HepG2 (cell line): ENCODE results near the gene FLRT2. TPM values are rescaled to one million over a fixed set of nuclear protein-coding genes. Genes with fewer than 3 reads are reported as not detected.

Source experiments
- ATAC-seq: fragments of 200-7000 bp; cut with Tn5 transposase; 3 replicates; pipeline ENCODE4 v1.9.1; 2020; ENCODE audit warnings: mild to moderate bottlenecking, moderate library complexity
- BruUV-seq: library from RNA; stranded (reverse); fragments of 400-500 nt; replicated peaks from 2 replicates; lab custom pipeline; 2021; lab: Mats Ljungman, UMichigan
- CTCF ChIA-PET: fragments of 300-600 bp; formaldehyde crosslinking; extraction: SDS; loops from one replicate; lab custom pipeline; 2021; ENCODE audit warnings: low total read pairs, inconsistent platforms, low intra/inter-chr PET ratio; lab: Yijun Ruan, JAX
- POLR2A ChIA-PET: fragments of 350-600 bp; sonication (Branson Sonifier 250); formaldehyde crosslinking; loops from one replicate; lab custom pipeline; 2020; ENCODE audit warnings: antibody characterized with exemption, inconsistent platforms; lab: Yijun Ruan, JAX
- DNase-seq: peaks from one replicate; pipeline ENCODE4 v3.0.0-alpha.2; 2015; ENCODE audit warnings: low spot score
- FAIRE-seq: peaks from 3 replicates; lab custom pipeline; 2011; peaks lifted over from hg19 to GRCh38; lab: Jason Lieb, UNC
- H2AFZ ChIP-seq: one replicate; pipeline ENCODE4 v1.6.1; 2011; ENCODE audit warnings: low read length, inconsistent platforms
- H3K27ac ChIP-seq: fragments of 300-600 bp; 3 replicates; pipeline ENCODE4 v1.8.0; 2011; ENCODE audit warnings: mixed run types, mild to moderate bottlenecking, mixed read lengths, low read length, inconsistent platforms; ENCODE audit not compliant: insufficient read depth; ENCODE audit errors: extremely low read length
- H3K27me3 ChIP-seq, 2 experiments: fragments of 200-600 bp in 1 of 2; 2 replicates in 1 of 2; 3 replicates in 1 of 2; pipeline versions ENCODE4 v1.6.0 to v1.8.0; 2011; ENCODE audit warnings: low read length in 2 of 2, mild to moderate bottlenecking in 2 of 2, moderate library complexity in 2 of 2, inconsistent platforms in 1 of 2; ENCODE audit not compliant: insufficient read depth in 2 of 2, control insufficient read depth in 1 of 2
- H3K36me3 ChIP-seq, 2 experiments: fragments of 200-600 bp in 1 of 2; replicated peaks in 1 of 2; 2 replicates in 1 of 2; 3 replicates in 1 of 2; pipeline versions ENCODE4 v1.5.1 to v1.8.0; 2011; ENCODE audit warnings: low read length in 2 of 2, inconsistent platforms in 1 of 2; ENCODE audit not compliant: insufficient read depth in 2 of 2, control insufficient read depth in 1 of 2
- H3K4me1 ChIP-seq: 2 replicates; pipeline ENCODE4 v1.5.1; 2012; ENCODE audit warnings: low read length, inconsistent platforms; ENCODE audit not compliant: insufficient read depth
- H3K4me2 ChIP-seq: 2 replicates; pipeline ENCODE4 v1.6.0; 2011; ENCODE audit warnings: low read depth, low read length, inconsistent platforms
- H3K4me3 ChIP-seq, 3 experiments: fragments of 200-600 bp in 1 of 3; sonication (generic), shearing (Covaris generic) in 1 of 3; replicated peaks in 1 of 3; 2 replicates each; pipeline ENCODE4 v1.5.1; 2011 to 2016; ENCODE audit warnings: low read length in 3 of 3, inconsistent platforms in 2 of 3, low read depth in 2 of 3, mild to moderate bottlenecking in 2 of 3, control low read depth in 1 of 3, mixed read lengths in 1 of 3; ENCODE audit not compliant: insufficient read depth in 1 of 3
- H3K79me2 ChIP-seq: one replicate; pipeline ENCODE4 v1.6.1; 2011; ENCODE audit warnings: low read length, inconsistent platforms; ENCODE audit not compliant: insufficient read depth
- H3K9ac ChIP-seq: 2 replicates; pipeline ENCODE4 v1.6.0; 2011; ENCODE audit warnings: mild to moderate bottlenecking, low read depth, low read length, inconsistent platforms; ENCODE audit not compliant: insufficient read depth
- H3K9me3 ChIP-seq: 2 replicates; pipeline ENCODE4 v1.5.1; 2012; ENCODE audit warnings: mild to moderate bottlenecking, low read length
- H4K20me1 ChIP-seq: 2 replicates; pipeline ENCODE4 v1.6.0; 2011; ENCODE audit warnings: inconsistent platforms, mild to moderate bottlenecking, low read length, moderate library complexity; ENCODE audit not compliant: insufficient read depth
- CHD4 ChIP-seq: fragments of 200-600 bp; sonication (generic); IDR thresholded peaks from 2 replicates; pipeline ENCODE4 v1.7.0; 2017; ENCODE audit warnings: mild to moderate bottlenecking, low read length, borderline replicate concordance
- FOSL2 ChIP-seq: sonication (generic); formaldehyde crosslinking; IDR thresholded peaks from 2 replicates; pipeline ENCODE4 v1.4.0; 2020; ENCODE audit warnings: missing genetic modification reagents
- HHEX ChIP-seq: IDR thresholded peaks from 2 replicates; pipeline ENCODE4 v1.6.1; 2016; ENCODE audit warnings: control low read depth
- PAWR ChIP-seq: sonication (generic); formaldehyde crosslinking; IDR thresholded peaks from 2 replicates; pipeline ENCODE4 v1.4.0; 2020; ENCODE audit warnings: missing genetic modification reagents, mild to moderate bottlenecking, borderline replicate concordance
- SP140L ChIP-seq: sonication (generic); formaldehyde crosslinking; IDR thresholded peaks from 2 replicates; pipeline ENCODE4 v1.4.0; 2020; ENCODE audit warnings: missing genetic modification reagents, borderline replicate concordance
- SP2 ChIP-seq: sonication (generic); formaldehyde crosslinking; IDR thresholded peaks from 2 replicates; pipeline ENCODE4 v1.5.1; 2020; ENCODE audit warnings: mild to moderate bottlenecking, missing genetic modification reagents
- ZFAT ChIP-seq: sonication (generic); formaldehyde crosslinking; conservative IDR thresholded peaks from 2 replicates; pipeline ENCODE4 v1.8.1; 2023; ENCODE audit warnings: missing genetic modification reagents, inconsistent platforms
- ZNF766 ChIP-seq: sonication (generic); formaldehyde crosslinking; IDR thresholded peaks from 2 replicates; pipeline ENCODE4 v1.5.0; 2020; ENCODE audit warnings: missing genetic modification reagents, borderline replicate concordance
- WGBS: methylation state at CpG from one replicate; pipeline ENCODE4 v1.1.6; 2017; ENCODE audit warnings: low lambda C conversion rate; 5-methylcytosine and 5-hydroxymethylcytosine counted together
- in situ Hi-C: cut with HindIII; loops from 2 replicates; pipeline ENCODE4 v1.10.0; 2017; ENCODE audit warnings: low pct_unique_long_range_greater_than_20kb; ENCODE audit not compliant: extremely low pct_ligation_motif_present
- intact Hi-C: fragments of 100-400 bp; cut with micrococcal nuclease; formaldehyde crosslinking; loops from one replicate; pipeline ENCODE4 v1.10.0; 2022; ENCODE audit not compliant: unreplicated experiment
- polyA plus RNA-seq, 8 experiments: library from polyadenylated mRNA; depleted of rRNA in 3 of 8; stranded (reverse) in 7 of 8; unstranded in 1 of 8; fragments of >200 nt; fragmentation: Illumina TruSeq in 4 of 8; extraction: Trizol in 4 of 8; gene quantifications; 2 replicates each; pipeline versions ENCODE4 v1.2.1 to v1.2.3, GENCODE V29; 2011 to 2016; ENCODE audit warnings: low read depth in 4 of 8, missing spikeins in 1 of 8, mixed read lengths in 1 of 8; ENCODE audit not compliant: insufficient read depth in 1 of 8
- total RNA-seq, 5 experiments: library from RNA; depleted of rRNA; stranded (reverse); fragments of >200 nt; fragmentation: Illumina TruSeq; extraction: Trizol; gene quantifications; 2 replicates each; pipeline ENCODE4 v1.2.3, GENCODE V29; 2016; ENCODE audit warnings: low read depth in 1 of 5
- TF ChIP-seq, protein P1 (sequence below): sonication (generic); formaldehyde crosslinking; IDR thresholded peaks from 2 replicates; pipeline ENCODE4 v1.8.0; 2022; ENCODE audit warnings: mild to moderate bottlenecking, missing genetic modification reagents
- TF ChIP-seq, protein P2 (sequence below): sonication (generic); formaldehyde crosslinking; IDR thresholded peaks from 2 replicates; pipeline ENCODE4 v1.8.0; 2022; ENCODE audit warnings: mild to moderate bottlenecking, missing genetic modification reagents; ENCODE audit not compliant: insufficient replicate concordance
- TF ChIP-seq, protein P3 (sequence below): sonication (generic); formaldehyde crosslinking; IDR thresholded peaks from 2 replicates; pipeline ENCODE4 v1.4.0; 2020; ENCODE audit warnings: missing genetic modification reagents
- TF ChIP-seq, protein P4 (sequence below): sonication (generic); formaldehyde crosslinking; IDR thresholded peaks from 2 replicates; pipeline ENCODE4 v1.8.0; 2022; ENCODE audit warnings: missing genetic modification reagents, mild to moderate bottlenecking, moderate library complexity, borderline replicate concordance

FLRT2 gene
- total and polyA plus RNA-seq, 2 of the 13 experiments (the other 11 are each of a cell fraction or from before 2014, with no cell fraction given), result not detected

- Histone ChIP-seq H3K27me3 (no peaks in the 10 kb centered on the region), H4K20me1 (no peaks in the 10 kb centered on the region), H3K79me2 (no peaks in the 10 kb centered on the region), H3K9me3 (peaks cover 28% of the 10 kb centered on the region), H3K27ac (no peak overlapping the region), H3K36me3 (no peaks in the 10 kb centered on the region), H2AFZ (no peak overlapping the region), H3K9ac (no peak overlapping the region), H3K4me3 (no peak overlapping the region), H3K4me2 (no peak overlapping the region), H3K4me1 (no peaks in the 10 kb centered on the region)
- CTCF ChIA-PET, result no interaction called here
- intact Hi-C loops (no loop called here), in situ Hi-C loops (no loop called here)
- FAIRE-seq (no peak), DNase-seq (no peak), ATAC-seq (no peak)
- WGBS, result 4% methylated on average over 3 of the region's 4 CpGs
- TF ChIP-seq, protein P1, sequence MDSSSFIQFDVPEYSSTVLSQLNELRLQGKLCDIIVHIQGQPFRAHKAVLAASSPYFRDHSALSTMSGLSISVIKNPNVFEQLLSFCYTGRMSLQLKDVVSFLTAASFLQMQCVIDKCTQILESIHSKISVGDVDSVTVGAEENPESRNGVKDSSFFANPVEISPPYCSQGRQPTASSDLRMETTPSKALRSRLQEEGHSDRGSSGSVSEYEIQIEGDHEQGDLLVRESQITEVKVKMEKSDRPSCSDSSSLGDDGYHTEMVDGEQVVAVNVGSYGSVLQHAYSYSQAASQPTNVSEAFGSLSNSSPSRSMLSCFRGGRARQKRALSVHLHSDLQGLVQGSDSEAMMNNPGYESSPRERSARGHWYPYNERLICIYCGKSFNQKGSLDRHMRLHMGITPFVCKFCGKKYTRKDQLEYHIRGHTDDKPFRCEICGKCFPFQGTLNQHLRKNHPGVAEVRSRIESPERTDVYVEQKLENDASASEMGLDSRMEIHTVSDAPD (CRISPR knock-in tag), result no peak
- TF ChIP-seq ZNF766 (CRISPR knock-in tag), result no peak
- no peak for TF ChIP-seq CHD4
- TF ChIP-seq, protein P2, sequence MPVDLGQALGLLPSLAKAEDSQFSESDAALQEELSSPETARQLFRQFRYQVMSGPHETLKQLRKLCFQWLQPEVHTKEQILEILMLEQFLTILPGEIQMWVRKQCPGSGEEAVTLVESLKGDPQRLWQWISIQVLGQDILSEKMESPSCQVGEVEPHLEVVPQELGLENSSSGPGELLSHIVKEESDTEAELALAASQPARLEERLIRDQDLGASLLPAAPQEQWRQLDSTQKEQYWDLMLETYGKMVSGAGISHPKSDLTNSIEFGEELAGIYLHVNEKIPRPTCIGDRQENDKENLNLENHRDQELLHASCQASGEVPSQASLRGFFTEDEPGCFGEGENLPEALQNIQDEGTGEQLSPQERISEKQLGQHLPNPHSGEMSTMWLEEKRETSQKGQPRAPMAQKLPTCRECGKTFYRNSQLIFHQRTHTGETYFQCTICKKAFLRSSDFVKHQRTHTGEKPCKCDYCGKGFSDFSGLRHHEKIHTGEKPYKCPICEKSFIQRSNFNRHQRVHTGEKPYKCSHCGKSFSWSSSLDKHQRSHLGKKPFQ, result no peak
- TF ChIP-seq, protein P3, sequence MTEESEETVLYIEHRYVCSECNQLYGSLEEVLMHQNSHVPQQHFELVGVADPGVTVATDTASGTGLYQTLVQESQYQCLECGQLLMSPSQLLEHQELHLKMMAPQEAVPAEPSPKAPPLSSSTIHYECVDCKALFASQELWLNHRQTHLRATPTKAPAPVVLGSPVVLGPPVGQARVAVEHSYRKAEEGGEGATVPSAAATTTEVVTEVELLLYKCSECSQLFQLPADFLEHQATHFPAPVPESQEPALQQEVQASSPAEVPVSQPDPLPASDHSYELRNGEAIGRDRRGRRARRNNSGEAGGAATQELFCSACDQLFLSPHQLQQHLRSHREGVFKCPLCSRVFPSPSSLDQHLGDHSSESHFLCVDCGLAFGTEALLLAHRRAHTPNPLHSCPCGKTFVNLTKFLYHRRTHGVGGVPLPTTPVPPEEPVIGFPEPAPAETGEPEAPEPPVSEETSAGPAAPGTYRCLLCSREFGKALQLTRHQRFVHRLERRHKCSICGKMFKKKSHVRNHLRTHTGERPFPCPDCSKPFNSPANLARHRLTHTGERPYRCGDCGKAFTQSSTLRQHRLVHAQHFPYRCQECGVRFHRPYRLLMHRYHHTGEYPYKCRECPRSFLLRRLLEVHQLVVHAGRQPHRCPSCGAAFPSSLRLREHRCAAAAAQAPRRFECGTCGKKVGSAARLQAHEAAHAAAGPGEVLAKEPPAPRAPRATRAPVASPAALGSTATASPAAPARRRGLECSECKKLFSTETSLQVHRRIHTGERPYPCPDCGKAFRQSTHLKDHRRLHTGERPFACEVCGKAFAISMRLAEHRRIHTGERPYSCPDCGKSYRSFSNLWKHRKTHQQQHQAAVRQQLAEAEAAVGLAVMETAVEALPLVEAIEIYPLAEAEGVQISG (CRISPR knock-in tag), result no peak
- no peak for TF ChIP-seq PAWR
- no peak for TF ChIP-seq SP2 (CRISPR knock-in tag)
- no peak for TF ChIP-seq ZFAT (CRISPR knock-in tag)
- TF ChIP-seq, protein P4, sequence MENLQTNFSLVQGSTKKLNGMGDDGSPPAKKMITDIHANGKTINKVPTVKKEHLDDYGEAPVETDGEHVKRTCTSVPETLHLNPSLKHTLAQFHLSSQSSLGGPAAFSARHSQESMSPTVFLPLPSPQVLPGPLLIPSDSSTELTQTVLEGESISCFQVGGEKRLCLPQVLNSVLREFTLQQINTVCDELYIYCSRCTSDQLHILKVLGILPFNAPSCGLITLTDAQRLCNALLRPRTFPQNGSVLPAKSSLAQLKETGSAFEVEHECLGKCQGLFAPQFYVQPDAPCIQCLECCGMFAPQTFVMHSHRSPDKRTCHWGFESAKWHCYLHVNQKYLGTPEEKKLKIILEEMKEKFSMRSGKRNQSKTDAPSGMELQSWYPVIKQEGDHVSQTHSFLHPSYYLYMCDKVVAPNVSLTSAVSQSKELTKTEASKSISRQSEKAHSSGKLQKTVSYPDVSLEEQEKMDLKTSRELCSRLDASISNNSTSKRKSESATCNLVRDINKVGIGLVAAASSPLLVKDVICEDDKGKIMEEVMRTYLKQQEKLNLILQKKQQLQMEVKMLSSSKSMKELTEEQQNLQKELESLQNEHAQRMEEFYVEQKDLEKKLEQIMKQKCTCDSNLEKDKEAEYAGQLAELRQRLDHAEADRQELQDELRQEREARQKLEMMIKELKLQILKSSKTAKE, result no peak
- TF ChIP-seq SP140L (CRISPR knock-in tag), result no peak
- no peak for TF ChIP-seq FOSL2
- no peak for TF ChIP-seq HHEX (CRISPR knock-in tag)
- POLR2A ChIA-PET, result no interaction called here
- BruUV-seq, result no TSS peak
These were observed 36.7 kb downstream of the FLRT2 start for GRCh38 chr14:85566603-85567002.
